GM21447 (cell line): ENCODE data around the gene ATP6V0A4.
"Not testable (repeated sequence)": the region's sequence is repeated elsewhere in the genome, so short reads cannot be mapped to it uniquely, and the experiment has no call there.

Experiments used
- ATAC-seq: cut with Tn5 transposase; IDR thresholded peaks from one replicate; pipeline ENCODE4 v1.9.1; 2021; ENCODE audit not compliant: unreplicated experiment

ATP6V0A4 gene

DNA sequence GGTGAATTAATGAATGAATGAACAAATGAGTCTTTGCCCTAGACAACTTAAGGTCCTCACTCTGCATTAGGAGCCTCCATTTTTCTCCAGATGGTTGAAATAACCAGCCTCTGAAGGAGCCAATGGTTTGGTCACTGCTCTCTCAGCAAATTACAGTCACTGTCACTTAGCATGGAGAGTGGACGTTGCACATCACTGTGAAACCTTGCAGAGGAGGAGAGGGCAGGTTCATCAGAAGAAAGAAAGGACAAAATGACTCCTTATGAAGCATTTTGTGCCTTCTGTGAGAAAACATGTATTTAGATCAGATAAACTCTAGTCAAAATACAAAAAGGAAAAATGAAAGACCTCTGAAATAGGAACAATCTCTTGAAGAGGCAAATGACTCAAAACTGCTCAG lies 6.6 kb upstream of the ATP6V0A4 start:
- no peak for ATAC-seq

DNA sequence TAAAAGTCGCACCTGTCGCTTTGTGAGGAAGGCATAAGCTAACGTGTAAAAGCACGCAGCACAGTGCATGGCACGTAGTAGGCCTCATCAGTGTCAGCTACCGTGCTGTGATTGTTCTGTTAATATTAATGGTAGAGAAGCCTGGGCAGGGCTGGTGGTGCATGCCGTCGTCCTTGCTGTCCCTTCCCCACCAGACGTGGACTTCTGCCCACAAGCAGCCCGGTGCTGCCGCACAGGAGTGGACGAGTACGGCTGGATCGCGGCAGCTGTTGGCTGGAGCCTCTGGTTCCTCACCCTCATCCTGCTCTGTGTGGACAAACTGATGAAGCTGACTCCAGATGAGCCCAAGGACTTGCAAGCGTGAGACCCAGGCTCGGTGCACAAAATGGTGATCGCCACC lies 4.7 kb upstream of the ATP6V0A4 start:
- no peak for ATAC-seq

DNA sequence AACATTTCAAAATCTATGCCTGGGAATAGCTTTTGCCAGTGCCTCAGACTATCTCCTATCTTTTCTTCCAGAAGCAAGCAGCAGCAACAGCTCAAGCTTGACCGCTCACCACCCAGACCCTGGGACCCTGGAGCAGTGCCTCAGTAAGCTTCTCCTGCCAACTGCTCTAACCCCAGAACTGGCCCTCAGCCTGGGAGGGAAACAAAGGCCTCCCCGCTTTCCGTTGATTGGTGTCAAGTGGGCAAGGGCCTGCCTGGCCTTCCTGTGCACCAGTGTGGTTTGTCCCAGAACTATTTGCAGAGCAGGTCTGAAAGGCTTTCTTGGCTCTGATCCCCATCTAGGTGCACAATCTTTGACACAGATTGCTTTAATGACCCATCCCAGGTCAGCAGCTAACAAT lies 3.3 kb upstream of the ATP6V0A4 start:
- ATAC-seq, result no peak

DNA sequence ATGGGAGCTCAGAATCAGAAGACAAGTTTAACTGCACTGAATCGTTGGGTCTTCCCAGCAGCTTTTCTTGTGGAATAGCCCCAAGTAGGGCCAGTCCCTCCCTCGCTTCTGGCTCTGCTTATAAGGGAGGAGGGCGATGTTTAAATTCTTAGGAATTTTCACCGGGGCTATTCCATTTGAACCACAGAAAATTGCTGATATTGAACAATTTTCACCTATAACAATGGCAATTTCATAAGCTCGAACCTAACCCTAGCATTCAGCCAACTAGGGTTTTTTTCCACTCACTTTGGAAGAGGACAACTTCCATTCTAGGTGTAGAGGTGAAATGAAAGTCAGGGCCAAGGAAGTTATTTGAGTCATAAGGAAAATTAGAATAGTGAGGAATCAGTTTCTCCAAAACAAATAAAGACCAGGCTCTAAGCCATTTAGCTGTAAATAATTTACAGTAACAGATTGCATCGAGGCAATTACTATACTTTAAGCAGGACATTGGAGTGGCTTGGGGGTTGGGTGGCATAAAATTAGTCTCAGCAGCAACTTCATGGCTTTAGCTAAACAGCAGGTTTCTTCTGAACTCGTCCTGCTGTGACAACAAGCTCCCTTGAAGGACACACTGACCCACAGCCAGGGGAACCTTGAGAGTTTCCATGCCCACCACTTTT lies 1.5 kb upstream of the ATP6V0A4 start:
- no peak for ATAC-seq

DNA sequence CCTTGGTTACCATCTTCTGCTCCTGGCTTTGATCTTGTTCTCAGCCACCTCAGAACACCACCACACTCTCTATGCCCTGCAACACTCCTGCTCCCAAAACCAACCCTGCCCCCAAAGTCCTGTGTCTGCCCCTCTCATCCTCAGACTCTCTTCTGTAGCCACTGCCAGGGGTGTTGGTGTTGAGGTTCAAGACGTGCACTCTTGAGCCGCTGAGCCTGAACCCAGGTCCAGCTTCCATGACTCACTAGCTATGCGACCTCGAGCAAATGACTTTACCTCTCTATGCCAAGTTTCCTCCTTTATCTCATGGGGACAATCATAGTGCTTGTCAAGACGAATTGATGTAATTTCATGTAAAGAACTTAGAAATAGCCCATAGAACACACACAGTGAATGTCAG lies 840 bp upstream of the ATP6V0A4 start:
- ATAC-seq, result no peak

DNA sequence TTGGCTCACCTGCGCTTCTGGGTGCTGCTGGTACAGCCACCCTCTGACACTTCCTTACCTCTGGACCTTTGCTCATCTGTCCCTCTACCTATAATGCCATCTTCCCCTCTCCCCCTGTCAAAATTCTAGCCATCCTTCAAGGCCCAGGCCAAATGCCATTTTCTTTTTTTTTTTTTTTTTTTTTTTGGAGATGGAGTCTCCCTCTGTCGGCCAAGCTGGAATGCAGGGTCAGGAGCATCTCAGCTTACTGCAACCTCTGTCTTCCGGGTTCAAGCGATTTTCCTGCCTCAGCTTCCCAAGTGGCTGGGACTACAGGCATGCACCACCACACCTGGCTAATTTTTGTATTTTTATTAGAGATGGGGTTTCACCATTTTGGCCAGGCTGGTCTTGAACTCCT lies 950 bp downstream of the ATP6V0A4 start:
- not testable (repeated sequence) for ATAC-seq

DNA sequence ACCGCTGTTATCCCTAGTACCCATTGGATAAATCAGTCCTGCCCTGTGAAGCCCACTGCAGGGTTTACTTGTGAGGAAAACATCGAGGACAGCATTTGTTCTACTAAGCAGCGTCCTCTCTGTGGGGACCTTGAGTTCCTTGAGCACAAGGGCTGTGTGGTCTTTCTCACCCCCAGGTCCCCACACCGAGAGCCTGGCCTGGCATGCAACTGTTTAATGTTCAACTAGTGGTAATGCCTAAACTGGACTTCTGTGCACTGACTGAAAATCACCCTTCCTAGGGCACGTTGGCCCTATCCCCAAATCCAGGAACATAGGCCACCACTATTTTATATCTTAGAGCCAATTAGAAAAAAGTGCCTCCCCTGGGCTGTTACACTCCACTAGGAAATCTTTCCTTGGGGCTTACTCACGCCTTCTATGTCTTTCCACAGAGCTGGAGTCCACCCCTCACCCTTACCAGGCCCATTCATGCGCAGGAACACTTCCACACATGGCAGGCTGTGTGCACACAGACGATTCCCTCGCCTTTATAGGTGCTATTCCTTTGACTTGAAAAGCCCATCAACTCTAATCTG lies 1.9 kb downstream of the ATP6V0A4 start:
- no peak for ATAC-seq

DNA sequence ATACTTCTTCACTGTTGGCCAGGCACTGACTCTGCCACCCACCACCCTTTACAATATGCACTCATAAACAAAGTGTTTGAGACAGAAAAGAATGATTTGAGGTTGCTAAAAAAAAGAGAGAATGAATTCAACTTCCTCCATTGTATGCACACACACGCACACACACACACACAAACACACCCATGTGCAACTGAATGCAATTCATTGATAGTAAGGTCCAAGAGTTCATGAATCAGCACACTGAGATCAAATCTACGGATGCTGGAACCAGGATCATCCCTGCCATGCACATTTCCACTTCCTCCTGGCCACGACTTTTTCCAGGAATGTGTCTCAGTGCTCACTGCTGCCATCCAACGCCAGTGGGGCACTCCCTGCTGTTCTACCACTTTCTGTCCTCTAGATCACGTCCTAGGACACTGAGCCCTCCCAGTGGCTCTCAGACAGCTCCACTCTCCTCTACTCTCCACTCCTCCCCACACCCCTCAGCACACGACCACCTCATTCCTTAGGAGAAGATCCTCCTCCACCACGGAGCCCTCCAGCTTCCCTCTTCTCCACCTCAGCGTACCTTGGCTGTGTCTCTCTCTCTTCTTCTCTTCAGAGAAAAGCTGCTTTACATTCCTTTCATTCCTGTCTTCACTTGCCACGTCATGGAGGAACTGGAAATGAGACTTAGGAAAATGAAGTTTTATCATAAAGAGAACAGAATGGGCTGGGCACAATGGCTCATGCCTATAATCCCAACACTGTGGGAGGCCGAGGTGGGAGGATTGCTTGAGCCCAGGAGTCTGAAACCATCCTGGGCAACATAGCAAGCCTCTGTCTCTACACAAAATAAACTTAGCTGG lies 12.2 kb downstream of the ATP6V0A4 start:
- ATAC-seq, result no peak

DNA sequence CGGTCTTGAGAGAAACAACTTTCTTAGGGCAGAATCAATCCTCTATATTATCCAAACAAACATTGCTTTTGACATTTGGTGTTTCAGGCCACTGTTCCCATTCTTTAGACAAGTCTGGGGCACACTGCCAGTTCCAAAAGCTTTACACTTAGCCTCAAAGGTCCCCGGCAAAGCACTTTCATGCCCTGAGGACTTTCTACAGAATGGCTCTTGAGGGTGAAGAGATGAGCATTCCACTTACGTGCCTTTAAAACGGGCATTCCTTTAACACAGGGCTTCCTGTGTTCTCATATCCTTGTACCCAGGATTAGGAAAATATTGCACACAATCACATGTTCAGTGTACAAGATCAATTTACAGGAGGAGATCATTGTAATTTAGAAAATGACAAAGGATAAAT lies 13.3 kb downstream of the ATP6V0A4 start:
- ATAC-seq, result no peak

DNA sequence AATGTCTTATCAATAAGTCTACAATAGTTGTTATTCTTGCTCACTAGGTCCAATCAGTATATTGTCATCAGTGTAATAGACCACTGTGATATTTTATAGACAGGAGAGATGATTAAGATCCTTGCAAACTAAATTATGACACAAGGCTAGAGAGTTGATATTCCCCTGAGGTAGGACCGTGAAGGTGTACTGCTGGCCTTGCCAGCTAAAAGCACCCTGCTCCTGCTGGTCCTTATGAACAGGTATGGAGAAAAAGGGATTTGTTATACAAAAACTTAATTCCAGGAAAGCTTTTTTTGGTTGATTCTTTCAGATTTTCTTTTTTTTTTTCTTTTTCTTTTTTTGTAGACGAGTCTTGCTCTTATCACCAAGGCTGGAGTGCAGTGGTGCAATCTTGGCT lies 17.0 kb downstream of the ATP6V0A4 start:
- ATAC-seq, result no peak

DNA sequence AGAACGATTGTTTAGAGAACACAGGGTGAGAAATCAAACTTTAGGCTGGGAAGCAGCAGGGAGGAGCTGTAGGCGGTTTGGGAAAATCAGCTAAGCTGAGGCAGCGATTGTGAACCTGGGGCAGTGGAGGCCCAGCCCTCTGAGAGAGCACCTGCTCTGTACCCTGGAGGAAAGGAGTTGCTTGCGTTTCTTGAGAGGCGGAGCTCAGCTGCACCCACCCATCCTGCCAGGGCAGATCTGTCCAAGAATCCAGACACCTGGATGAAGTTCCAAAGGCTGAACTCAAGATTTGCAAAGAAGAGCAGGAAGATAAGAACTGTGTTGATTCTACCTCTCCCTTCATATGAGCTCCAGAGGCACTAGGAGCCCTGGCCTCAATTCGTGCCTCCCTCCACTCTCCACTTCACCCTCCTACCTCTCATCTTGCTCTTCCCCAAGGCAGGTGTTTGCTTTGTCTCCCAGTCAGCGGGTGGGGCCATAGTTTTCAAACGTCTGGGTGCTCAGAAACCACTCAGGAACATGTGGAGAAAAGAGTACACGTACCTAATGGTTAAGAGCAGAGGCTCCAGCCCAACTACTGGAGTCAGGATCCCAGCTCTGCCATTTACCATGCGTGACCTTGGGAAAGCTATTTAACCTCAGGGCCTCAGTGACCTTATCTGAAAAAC lies 21.7 kb downstream of the ATP6V0A4 start:
- no peak for ATAC-seq

DNA sequence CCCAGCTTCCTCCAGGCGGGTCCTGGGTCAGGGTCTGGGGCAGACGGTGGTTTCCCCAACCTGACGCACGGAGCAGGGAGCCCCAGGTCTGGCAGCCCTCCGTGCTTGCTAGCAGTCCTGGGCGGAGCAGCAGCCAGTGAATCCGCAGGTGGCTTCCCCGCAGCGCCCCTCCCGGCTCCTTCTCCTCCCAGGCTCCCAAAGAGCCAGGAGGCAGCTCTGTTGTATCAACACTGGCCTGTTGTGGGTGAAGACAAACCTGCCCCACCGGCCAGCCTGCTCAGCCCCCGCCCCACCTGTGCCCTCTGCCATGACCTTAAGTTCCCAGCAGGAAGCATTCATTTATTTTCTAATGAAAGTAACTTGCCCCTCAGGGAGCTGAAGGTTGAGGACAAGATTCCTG lies 24.2 kb downstream of the ATP6V0A4 start:
- ATAC-seq, result no peak

DNA sequence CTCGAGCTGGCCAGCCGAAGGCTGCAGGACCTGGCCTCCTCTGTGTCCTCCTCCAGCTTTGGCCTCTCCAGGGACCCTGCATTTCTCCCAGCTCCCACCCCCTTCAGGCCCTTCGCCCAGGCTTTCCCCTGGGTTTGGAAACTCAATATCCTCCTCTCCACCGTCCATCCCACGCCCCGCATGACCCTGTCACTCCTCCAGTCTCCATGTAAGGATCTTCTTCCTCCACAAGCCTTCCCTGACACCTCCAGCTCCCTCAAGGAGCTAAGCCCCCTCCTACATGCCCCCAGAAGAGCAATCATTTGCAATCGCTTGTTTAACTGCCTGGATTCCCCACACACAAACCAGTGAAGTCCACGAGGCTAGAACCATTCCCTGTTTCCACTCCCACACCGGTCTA lies 24.8 kb downstream of the ATP6V0A4 start:
- ATAC-seq, result no peak

DNA sequence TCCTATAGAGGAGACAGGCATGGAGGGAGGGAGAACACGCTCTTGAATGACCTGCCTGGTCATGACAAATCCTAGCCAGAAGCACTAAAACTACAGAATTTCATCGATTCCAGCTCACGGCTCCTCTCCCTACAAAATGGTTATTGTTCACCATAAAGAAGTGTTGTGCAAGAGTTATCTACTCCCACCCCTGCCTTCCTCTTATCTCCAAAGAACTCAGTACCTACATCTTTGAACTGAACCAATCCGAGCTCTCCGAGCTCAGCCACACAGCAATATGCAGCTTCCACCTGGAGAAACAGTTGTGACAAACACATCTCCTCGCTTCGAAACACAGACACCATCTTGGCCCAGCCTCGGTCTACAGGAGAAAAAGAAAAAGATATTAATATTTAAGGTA lies 27.1 kb downstream of the ATP6V0A4 start:
- no peak for ATAC-seq

DNA sequence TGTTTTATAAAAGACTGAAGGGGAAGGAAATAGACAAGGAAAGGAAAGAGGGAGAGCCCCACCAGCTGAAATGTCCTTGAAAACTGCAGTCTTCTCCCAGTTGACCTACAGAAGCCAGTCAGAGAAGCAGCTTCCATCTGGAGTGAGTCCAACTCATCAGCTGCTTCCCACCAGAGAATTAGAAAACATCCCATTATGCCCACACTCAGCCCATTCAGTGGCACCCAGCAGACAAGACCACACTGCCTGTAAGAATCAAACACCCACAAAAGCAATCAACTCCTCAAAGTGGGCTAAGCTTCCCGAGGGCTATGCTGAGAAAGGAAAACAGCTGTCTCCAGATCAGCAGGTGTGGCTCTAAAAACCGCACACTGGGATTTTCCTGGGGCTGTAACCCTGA lies 29.8 kb downstream of the ATP6V0A4 start:
- ATAC-seq, result no peak

DNA sequence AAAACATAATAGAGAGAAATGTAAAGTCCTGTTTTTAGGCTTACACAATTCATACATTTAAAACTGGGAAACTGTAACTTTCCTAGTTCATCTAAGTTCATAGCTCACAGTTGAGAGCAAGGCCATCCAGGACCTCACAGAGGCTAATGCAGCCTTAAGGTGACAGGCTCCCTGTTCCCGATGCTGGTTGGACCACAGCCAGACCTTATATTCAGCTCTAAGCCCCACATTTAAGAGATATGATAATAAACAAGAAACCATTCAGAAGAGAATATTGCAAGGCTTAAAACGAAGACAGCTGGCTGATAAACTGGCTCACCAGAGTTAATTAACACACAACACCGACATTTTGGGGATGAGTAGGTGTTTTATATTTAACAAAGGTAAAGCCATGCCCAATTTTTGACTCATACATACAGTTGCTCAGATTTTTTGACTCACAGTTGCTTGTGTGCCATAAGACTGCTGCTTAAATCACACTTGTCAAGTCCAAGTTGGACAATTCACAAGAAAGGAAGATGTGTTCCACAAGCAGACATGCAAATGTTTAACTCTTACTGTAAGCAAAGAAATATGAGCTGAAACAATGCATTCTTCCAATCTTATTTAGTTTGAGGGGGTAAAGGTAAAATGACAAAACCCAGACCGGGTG lies 41.3 kb downstream of the ATP6V0A4 start:
- no peak for ATAC-seq

DNA sequence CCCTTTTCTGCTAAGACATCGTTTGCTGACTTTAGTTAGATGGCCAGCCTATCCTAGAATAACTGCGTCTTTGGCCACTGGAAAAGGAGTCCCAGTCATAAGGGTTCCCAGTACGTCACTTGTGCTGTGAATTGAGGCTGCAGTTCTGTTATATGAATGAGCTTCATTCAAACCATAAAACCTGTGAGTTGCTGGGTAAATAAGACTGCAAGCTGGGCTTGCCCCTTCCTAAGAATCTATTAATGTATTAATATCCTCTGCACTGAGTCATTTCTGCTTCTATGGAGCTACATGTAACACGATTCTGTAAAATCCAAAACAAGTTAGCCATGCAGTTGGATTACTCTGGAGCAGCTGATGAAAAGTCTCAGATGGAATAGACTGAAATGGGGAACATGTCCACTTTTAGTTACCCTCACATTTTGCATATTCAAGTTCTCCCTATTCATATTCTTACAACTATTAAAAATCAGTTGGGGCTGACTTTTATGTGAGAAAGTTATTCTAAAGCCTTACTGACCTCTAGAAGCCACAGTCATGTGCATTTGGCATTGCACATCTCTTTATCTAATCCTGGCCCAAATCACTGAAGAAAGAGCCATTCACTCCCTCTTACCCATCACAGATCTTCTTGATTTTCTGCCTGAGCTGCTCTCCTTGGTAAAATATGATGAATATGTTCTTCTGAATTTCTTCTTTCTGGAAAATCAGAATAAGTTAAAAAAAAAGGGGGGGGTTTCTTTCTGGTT lies 42.0 kb downstream of the ATP6V0A4 start:
- ATAC-seq, result no peak

DNA sequence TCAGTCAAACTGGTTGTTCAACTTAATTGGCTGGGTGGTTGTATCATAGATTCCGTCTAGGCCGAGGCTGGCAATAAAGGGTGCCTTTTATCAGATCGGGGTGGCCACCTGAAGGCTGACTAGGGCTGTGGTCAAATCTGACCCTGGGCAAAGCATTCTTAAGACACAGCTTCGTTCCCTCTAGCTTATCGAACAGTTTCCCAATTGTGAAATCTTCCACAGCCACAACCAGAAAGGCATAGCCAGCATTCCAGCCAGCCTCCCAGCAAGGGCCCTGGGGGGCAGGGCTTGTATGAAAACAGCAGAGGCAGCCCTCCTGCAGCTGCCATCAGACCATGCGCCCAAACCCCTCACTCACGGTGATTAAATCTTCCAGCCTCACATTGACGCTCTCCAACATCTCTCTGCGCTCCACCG lies 42.7 kb downstream of the ATP6V0A4 start:
- no peak for ATAC-seq

DNA sequence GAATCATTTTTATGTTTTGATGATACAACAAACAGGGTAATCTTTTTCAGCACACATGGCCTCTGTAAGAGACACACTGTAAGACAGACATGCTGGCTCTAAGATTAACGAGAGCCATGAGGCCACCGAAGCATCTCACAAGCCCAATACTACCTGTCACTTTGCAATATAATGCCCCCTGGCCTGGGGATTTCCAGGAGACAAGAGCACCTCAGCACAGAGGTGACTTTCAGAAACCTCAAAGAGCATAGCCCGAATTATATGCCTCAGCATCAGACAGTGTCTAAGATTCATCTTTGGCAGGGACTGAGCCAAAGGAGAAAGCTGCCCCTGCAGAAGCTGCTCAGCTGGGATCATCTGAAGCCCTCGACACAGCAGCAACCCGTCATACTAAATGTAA lies 44.4 kb downstream of the ATP6V0A4 start:
- ATAC-seq, result no peak

DNA sequence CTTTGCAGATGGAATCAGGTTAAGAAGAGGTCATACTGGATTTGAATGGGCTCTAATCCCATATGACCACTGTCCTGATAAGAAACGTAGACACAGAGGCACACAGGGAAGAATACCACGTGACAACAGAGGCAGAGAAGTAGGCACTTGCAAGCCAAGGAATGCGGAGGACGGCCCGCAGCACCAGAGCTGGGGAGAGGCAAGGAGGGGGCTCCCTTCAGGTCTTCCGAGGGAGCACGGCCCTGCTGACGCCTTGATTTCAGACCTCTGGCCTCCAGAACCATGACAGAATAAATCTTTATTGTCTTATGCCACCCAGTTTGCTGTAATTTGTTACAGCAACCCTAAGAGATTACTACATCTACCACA lies 44.9 kb downstream of the ATP6V0A4 start:
- no peak for ATAC-seq
